GM12872 (cell line): Measurements from ENCODE around the gene KIF3A.

Source experiments
- CTCF ChIP-seq: IDR thresholded peaks from 3 replicates; pipeline ENCODE4 v1.5.1; 2011; ENCODE audit warnings: low read depth, mild to moderate bottlenecking, low read length, moderate library complexity; ENCODE audit not compliant: insufficient read depth

KIF3A gene

GRCh38 chr5:132774896-132775295 is 37.5 kb upstream of the KIF3A start:
- TF ChIP-seq CTCF: no peak

- TF ChIP-seq CTCF: no peak
Observed at GRCh38 chr5:132774406-132774805, 37.1 kb upstream of the KIF3A start.

GRCh38 chr5:132773601-132774355 is 36.4 kb upstream of the KIF3A start:
- no peak for TF ChIP-seq CTCF

GRCh38 chr5:132773114-132773513 is 35.8 kb upstream of the KIF3A start:
- no peak for TF ChIP-seq CTCF

- no peak for TF ChIP-seq CTCF
Observed at GRCh38 chr5:132772291-132773070, 35.1 kb upstream of the KIF3A start.

GRCh38 chr5:132771503-132771998 is 34.2 kb upstream of the KIF3A start:
- TF ChIP-seq CTCF: no peak

GRCh38 chr5:132770476-132771159 is 33.3 kb upstream of the KIF3A start:
- TF ChIP-seq CTCF: no peak
